Stimulated activated naive CD8-positive, alpha-beta T cell treated with anti-CD3 and anti-CD28 coated beads, Interleukin-15, Interleukin-2, amounts not matched to agents 100 ng/mL and 50 ng/mL, for 24 hours (primary cell): Measurements from ENCODE around the gene GTPBP2.

Experiments used
- H3K27ac Mint-ChIP-seq: one replicate; pipeline ENCODE4 v1.8.0; 2021; ENCODE audit warnings: mild to moderate bottlenecking, mixed read lengths
- H3K27me3 Mint-ChIP-seq: one replicate; pipeline ENCODE4 v1.8.0; 2021; ENCODE audit warnings: mixed read lengths
- H3K36me3 Mint-ChIP-seq: one replicate; pipeline ENCODE4 v1.8.0; 2021; ENCODE audit warnings: low read depth, mixed read lengths
- H3K4me1 Mint-ChIP-seq: one replicate; pipeline ENCODE4 v1.8.0; 2021; ENCODE audit warnings: low read depth, mixed read lengths
- H3K4me3 Mint-ChIP-seq: one replicate; pipeline ENCODE4 v1.8.0; 2021; ENCODE audit warnings: mild to moderate bottlenecking, mixed read lengths
- H3K9me3 Mint-ChIP-seq: one replicate; pipeline ENCODE4 v1.8.0; 2021; ENCODE audit warnings: mixed read lengths

The GTPBP2 gene

DNA sequence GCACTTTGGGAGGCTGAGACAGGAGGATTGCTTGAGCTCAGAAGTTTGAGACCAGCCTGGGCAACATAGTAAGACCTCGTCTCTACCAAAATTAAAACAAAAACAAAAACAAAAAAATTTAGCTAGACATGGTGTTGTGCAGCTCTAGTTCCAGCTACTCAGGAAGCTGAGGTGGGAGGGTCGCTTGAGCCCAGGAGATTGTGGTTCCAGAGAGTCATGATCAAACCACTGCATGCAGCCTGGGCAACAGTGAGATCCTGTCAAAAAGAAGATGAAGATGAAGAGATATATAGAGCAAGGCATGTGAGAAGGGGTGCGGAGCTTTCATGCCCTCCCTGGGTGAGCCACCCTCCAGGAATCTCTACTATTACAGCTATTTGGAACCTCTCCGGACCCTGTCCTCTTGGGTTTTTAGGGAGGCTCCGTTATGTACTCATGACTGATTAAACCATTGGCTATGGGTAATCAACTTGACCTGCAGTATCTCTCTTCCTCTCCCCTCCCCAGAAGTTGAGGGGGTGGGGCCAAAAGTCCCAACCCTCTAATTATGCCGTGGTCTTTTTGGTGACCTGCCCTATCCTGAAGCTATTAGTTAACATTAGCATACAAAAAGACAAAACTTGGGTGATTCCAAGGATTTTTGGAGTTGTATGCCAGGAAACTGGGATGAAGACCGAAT lies 44.0 kb downstream of the GTPBP2 start:
- H3K36me3 Mint-ChIP-seq, result peaks cover 65% of the 10 kb centered on the region
- no peaks in the 10 kb centered on the region for H3K9me3 Mint-ChIP-seq
- no peaks in the 10 kb centered on the region for H3K27me3 Mint-ChIP-seq
- H3K27ac Mint-ChIP-seq, result no peak overlapping the region
- H3K4me1 Mint-ChIP-seq, result peaks cover 17% of the 10 kb centered on the region
- H3K4me3 Mint-ChIP-seq, result no peak overlapping the region

GRCh38 chr6:43582911-43583310 lies 46.2 kb downstream of the GTPBP2 start:
- H3K4me3 Mint-ChIP-seq, result no peak overlapping the region
- H3K27ac Mint-ChIP-seq, result no peak overlapping the region
- H3K9me3 Mint-ChIP-seq, result no peaks in the 10 kb centered on the region
- H3K4me1 Mint-ChIP-seq, result peaks cover 34% of the 10 kb centered on the region
- no peaks in the 10 kb centered on the region for H3K27me3 Mint-ChIP-seq
- peaks cover 65% of the 10 kb centered on the region for H3K36me3 Mint-ChIP-seq

DNA sequence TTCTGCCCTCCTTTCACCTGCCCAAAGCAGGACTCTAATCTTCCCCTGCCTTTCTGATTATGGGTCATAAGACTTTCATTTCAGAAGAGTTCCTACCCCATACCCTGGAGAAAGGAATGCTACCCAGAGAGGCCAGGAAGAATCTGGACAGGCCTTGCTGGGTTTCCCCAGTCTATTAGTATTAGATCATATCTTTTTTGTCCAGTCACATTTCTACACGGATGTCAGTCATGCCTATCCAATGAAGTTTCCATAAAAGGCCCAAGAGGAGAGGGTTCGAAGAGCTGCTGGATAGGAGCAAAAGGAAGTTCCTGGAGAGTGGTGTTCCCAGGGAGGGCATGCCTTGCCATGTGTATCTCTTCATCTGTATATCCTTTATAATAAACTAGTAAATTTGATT lies 49.9 kb downstream of the GTPBP2 start:
- peak overlapping the region; percentile 97 for H3K4me3 Mint-ChIP-seq
- H3K36me3 Mint-ChIP-seq, result peaks cover 50% of the 10 kb centered on the region
- no peaks in the 10 kb centered on the region for H3K27me3 Mint-ChIP-seq
- H3K27ac Mint-ChIP-seq, result peak overlapping the region; percentile 65
- peaks cover 39% of the 10 kb centered on the region for H3K4me1 Mint-ChIP-seq
- H3K9me3 Mint-ChIP-seq, result no peaks in the 10 kb centered on the region

DNA sequence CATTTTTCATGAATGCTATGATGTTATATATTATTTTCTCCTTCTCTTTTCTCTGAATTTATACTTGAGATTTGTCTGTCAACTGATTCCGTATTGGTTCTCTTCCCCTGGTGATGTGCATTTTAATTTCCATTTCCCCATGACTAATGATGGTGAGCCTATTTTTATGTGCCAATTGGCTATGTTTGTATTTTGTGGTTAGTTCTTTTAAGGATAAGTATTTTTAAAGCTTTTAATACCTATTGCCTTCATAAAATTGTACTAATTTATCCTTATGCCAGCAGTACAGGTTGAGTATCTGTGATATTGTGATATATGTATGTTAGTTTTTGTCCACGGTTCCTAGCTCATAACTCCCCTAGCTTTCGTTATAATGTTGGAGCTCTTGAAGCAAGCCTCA lies 50.3 kb downstream of the GTPBP2 start:
- peak overlapping the region; percentile 97 for H3K4me3 Mint-ChIP-seq
- H3K4me1 Mint-ChIP-seq, result peaks cover 38% of the 10 kb centered on the region
- H3K27me3 Mint-ChIP-seq, result no peaks in the 10 kb centered on the region
- no peaks in the 10 kb centered on the region for H3K9me3 Mint-ChIP-seq
- H3K27ac Mint-ChIP-seq, result peak overlapping the region; percentile 65
- peaks cover 45% of the 10 kb centered on the region for H3K36me3 Mint-ChIP-seq

- peaks cover 53% of the 10 kb centered on the region for H3K36me3 Mint-ChIP-seq
- peak within 1 kb of the TSS; percentile 97 for H3K4me3 Mint-ChIP-seq
- peak within 1 kb of the TSS; percentile 94 for H3K27ac Mint-ChIP-seq
- no peaks in the 10 kb centered on the region for H3K9me3 Mint-ChIP-seq
- no peaks in the 10 kb centered on the region for H3K27me3 Mint-ChIP-seq
- H3K4me1 Mint-ChIP-seq, result peaks cover 58% of the 10 kb centered on the region
Observed at GRCh38 chr6:43575772-43576551, 53.1 kb downstream of the GTPBP2 start, which contains the start of the genes POLH and XPO5. Gene POLH (plus strand): TSS chr6:43576185. CDS start chr6:43582320, 6,135 bp downstream. Gene XPO5 (minus strand): TSS chr6:43576038. CDS start chr6:43575864, 174 bp downstream.

- peak overlapping the region; percentile 97 for H3K4me3 Mint-ChIP-seq
- H3K27me3 Mint-ChIP-seq, result no peaks in the 10 kb centered on the region
- H3K9me3 Mint-ChIP-seq, result no peaks in the 10 kb centered on the region
- H3K36me3 Mint-ChIP-seq, result peaks cover 61% of the 10 kb centered on the region
- H3K27ac Mint-ChIP-seq, result peak overlapping the region; percentile 94
- peaks cover 62% of the 10 kb centered on the region for H3K4me1 Mint-ChIP-seq
Observed at GRCh38 chr6:43575105-43575771, 53.8 kb downstream of the GTPBP2 start.

- peaks cover 40% of the 10 kb centered on the region for H3K4me1 Mint-ChIP-seq
- no peaks in the 10 kb centered on the region for H3K27me3 Mint-ChIP-seq
- no peaks in the 10 kb centered on the region for H3K9me3 Mint-ChIP-seq
- no peak overlapping the region for H3K4me3 Mint-ChIP-seq
- H3K27ac Mint-ChIP-seq, result peak overlapping the region; percentile 46
- peaks cover 55% of the 10 kb centered on the region for H3K36me3 Mint-ChIP-seq
Observed at GRCh38 chr6:43572015-43572414, 57.0 kb downstream of the GTPBP2 start.

DNA sequence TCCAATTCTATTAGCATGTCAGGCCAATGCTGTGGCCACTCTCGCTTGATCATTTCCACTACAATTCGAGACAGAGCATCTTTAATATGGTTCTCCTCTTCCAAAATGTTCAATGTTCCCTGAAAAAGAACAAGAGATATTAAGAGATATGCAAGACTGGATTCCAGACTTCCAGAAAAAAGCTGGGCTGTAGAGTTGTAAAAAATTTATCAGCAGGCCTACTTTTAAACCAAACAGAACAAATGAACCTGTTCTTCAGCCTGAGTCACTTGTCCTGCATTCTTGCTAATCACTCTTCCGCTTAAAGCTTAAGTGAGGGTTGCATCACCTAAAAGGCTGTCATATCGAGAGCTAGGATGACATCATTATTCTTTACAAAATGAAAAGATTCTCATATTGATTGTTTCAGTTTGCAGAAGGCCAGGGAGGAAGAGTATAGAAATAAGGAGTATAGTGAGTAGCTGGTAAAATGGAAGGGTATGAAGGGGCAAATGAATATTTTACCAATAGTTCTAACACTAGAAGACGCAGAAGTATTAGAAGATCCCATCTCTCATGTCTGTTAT lies 58.1 kb downstream of the GTPBP2 start:
- Mint-ChIP-seq H3K36me3 (peaks cover 58% of the 10 kb centered on the region), H3K27me3 (no peaks in the 10 kb centered on the region), H3K9me3 (no peaks in the 10 kb centered on the region), H3K4me1 (peaks cover 39% of the 10 kb centered on the region), H3K27ac (peak overlapping the region; percentile 78), H3K4me3 (peak overlapping the region; percentile 44)
